IMR-90 (cell line): Measurements from ENCODE around the gene POLRMT. TPM values are rescaled to one million over a fixed set of nuclear protein-coding genes. Genes with fewer than 3 reads are reported as not detected.
"Not testable (repeated sequence)": the region's sequence is repeated elsewhere in the genome, so short reads cannot be mapped to it uniquely, and the experiment has no call there.

Experiments
- ATAC-seq: fragments of 200-7000 bp; cut with Tn5 transposase; 2 replicates; pipeline ENCODE4 v1.9.1; 2020; ENCODE audit warnings: low read depth, mild to moderate bottlenecking, moderate library complexity
- BruUV-seq: library from RNA; stranded (reverse); fragments of 400-500 nt; replicated peaks from 2 replicates; lab custom pipeline; 2021; lab: Mats Ljungman, UMichigan
- CTCF ChIA-PET: fragments of 300-600 bp; formaldehyde crosslinking; extraction: SDS; loops from one replicate; lab custom pipeline; 2021; ENCODE audit warnings: antibody characterized with exemption; lab: Yijun Ruan, JAX
- POLR2A ChIA-PET: fragments of 300-600 bp; sonication (Branson Sonifier 250); formaldehyde crosslinking; loops from one replicate; lab custom pipeline; 2022; ENCODE audit warnings: antibody characterized with exemption; ENCODE audit not compliant: unreplicated experiment; lab: Charles Lee
- DNase-seq: peaks from one replicate; pipeline ENCODE4 v3.0.0; 2013
- H2AFZ ChIP-seq: replicated peaks from 2 replicates; pipeline ENCODE3; 2013; ENCODE audit warnings: low read length, mild to moderate bottlenecking; ENCODE audit not compliant: poor library complexity
- H2AK5ac ChIP-seq: 2 replicates; pipeline ENCODE4 v1.6.1; 2013; ENCODE audit warnings: low read depth, low read length, inconsistent platforms
- H2AK9ac ChIP-seq: replicated peaks from 2 replicates; pipeline ENCODE3; 2013; ENCODE audit warnings: mild to moderate bottlenecking, low read depth, low read length, moderate library complexity; ENCODE audit not compliant: poor library complexity
- H2BK120ac ChIP-seq: 2 replicates; pipeline ENCODE4 v1.6.1; 2013; ENCODE audit warnings: low read depth, low read length, inconsistent platforms
- H2BK15ac ChIP-seq: 3 replicates; pipeline ENCODE4 v1.6.1; 2013; ENCODE audit warnings: low read depth, low read length, inconsistent platforms
- H2BK20ac ChIP-seq: 2 replicates; pipeline ENCODE4 v1.6.1; 2013; ENCODE audit warnings: low read depth, mild to moderate bottlenecking, inconsistent platforms, low read length, moderate library complexity
- H2BK5ac ChIP-seq: 2 replicates; pipeline ENCODE4 v1.6.1; 2013; ENCODE audit warnings: mild to moderate bottlenecking, low read depth, low read length, inconsistent platforms; ENCODE audit not compliant: poor library complexity, severe bottlenecking
- H3K14ac ChIP-seq: replicated peaks from 2 replicates; pipeline ENCODE4 v1.6.1; 2013; ENCODE audit warnings: low read depth, low read length, inconsistent platforms
- H3K18ac ChIP-seq: 2 replicates; pipeline ENCODE4 v1.6.1; 2013; ENCODE audit warnings: low read depth, low read length, control low read depth
- H3K23ac ChIP-seq: 2 replicates; pipeline ENCODE4 v1.6.1; 2013; ENCODE audit warnings: low read depth, low read length, inconsistent platforms
- H3K27ac ChIP-seq: 2 replicates; pipeline ENCODE4 v1.5.1; 2013; ENCODE audit warnings: mild to moderate bottlenecking, control low read depth, low read length; ENCODE audit not compliant: insufficient read depth
- H3K27me3 ChIP-seq: 2 replicates; pipeline ENCODE4 v1.6.1; 2013; ENCODE audit warnings: low read length; ENCODE audit not compliant: control insufficient read depth, insufficient read depth
- H3K36me3 ChIP-seq: 2 replicates; pipeline ENCODE4 v1.6.1; 2013; ENCODE audit warnings: low read length, mixed read lengths; ENCODE audit not compliant: control insufficient read depth, insufficient read depth
- H3K4ac ChIP-seq: 2 replicates; pipeline ENCODE4 v1.6.1; 2013; ENCODE audit warnings: low read depth, low read length, inconsistent platforms
- H3K4me1 ChIP-seq: 2 replicates; pipeline ENCODE4 v1.6.1; 2013; ENCODE audit warnings: low read length, mixed read lengths; ENCODE audit not compliant: control insufficient read depth, insufficient read depth
- H3K4me2 ChIP-seq: 2 replicates; pipeline ENCODE4 v1.6.1; 2013; ENCODE audit warnings: low read depth, mild to moderate bottlenecking, control low read depth, low read length, moderate library complexity
- H3K4me3 ChIP-seq: 2 replicates; pipeline ENCODE4 v1.5.1; 2013; ENCODE audit warnings: low read depth, mild to moderate bottlenecking, control low read depth, low read length, moderate library complexity; ENCODE audit not compliant: insufficient read depth
- H3K56ac ChIP-seq: 2 replicates; pipeline ENCODE4 v1.6.1; 2013; ENCODE audit warnings: low read length, inconsistent platforms; ENCODE audit not compliant: insufficient read depth; ENCODE audit errors: extremely low read depth
- H3K79me1 ChIP-seq, 2 experiments: 2 replicates each; pipeline ENCODE4 v1.6.1; 2013; ENCODE audit warnings: low read length in 2 of 2, inconsistent platforms in 1 of 2, low read depth in 1 of 2
- H3K9ac ChIP-seq: 2 replicates; pipeline ENCODE4 v1.6.1; 2013; ENCODE audit warnings: low read depth, low read length, control low read depth
- H3K9me1 ChIP-seq: 2 replicates; pipeline ENCODE4 v1.6.1; 2013; ENCODE audit warnings: low read length, inconsistent platforms; ENCODE audit not compliant: insufficient read depth
- H3K9me3 ChIP-seq: 2 replicates; pipeline ENCODE4 v1.6.1; 2013; ENCODE audit warnings: low read length; ENCODE audit not compliant: control insufficient read depth, insufficient read depth
- H4K20me1 ChIP-seq: 2 replicates; pipeline ENCODE4 v1.6.1; 2013; ENCODE audit warnings: low read length, inconsistent platforms; ENCODE audit not compliant: insufficient read depth
- H4K5ac ChIP-seq: 2 replicates; pipeline ENCODE4 v1.6.1; 2013; ENCODE audit warnings: mild to moderate bottlenecking, low read depth, low read length, control low read depth
- H4K8ac ChIP-seq, 2 experiments: 2 replicates each; pipeline ENCODE4 v1.6.1; 2013; ENCODE audit warnings: low read depth in 2 of 2, low read length in 2 of 2, control low read depth in 1 of 2, inconsistent platforms in 1 of 2
- H4K91ac ChIP-seq: 2 replicates; pipeline ENCODE4 v1.6.1; 2013; ENCODE audit warnings: low read depth, low read length, inconsistent platforms; ENCODE audit not compliant: insufficient read depth
- WGBS, 2 experiments: methylation state at CpG; one replicate each; pipeline versions ENCODE4 v1.1.5 to v1.1.7; 2013; ENCODE audit warnings: missing lambda C conversion rate in 2 of 2; ENCODE audit not compliant: insufficient read length in 1 of 2; ENCODE audit errors: extremely low coverage in 2 of 2; 5-methylcytosine and 5-hydroxymethylcytosine counted together
- dilution Hi-C: fragments of 300-500 bp; cut with HindIII; formaldehyde crosslinking; loops from one replicate; pipeline ENCODE4 v1.14.3; 2018; ENCODE audit warnings: low sequenced_read_pairs; ENCODE audit not compliant: unreplicated experiment
- in situ Hi-C: fragments of 300-500 bp; cut with MboI; formaldehyde crosslinking; loops from 3 replicates; pipeline ENCODE4 v1.14.3; 2019; ENCODE audit warnings: low sequenced_read_pairs, inconsistent platforms, mixed read lengths
- intact Hi-C: fragments of 100-400 bp; cut with micrococcal nuclease; formaldehyde crosslinking; loops from 2 replicates; pipeline ENCODE4 v1.10.0; 2022
- polyA plus RNA-seq, 3 experiments: library from polyadenylated mRNA; depleted of rRNA; stranded (reverse); fragments of >200 nt; gene quantifications; 2 replicates each; pipeline ENCODE4 v1.2.3, GENCODE V29; 2012; ENCODE audit warnings: low replicate concordance in 1 of 3
- total RNA-seq: library from RNA; depleted of rRNA; stranded (reverse); fragments of >200 nt; gene quantifications from 2 replicates; pipeline ENCODE4 v1.2.3, GENCODE V29; 2012

The POLRMT gene
- total and polyA plus RNA-seq, 2 of the 4 experiments (the other 2 are of a cell fraction) = 9.9 to 29.6 TPM

GRCh38 chr19:629515-629914 lies 3.8 kb downstream of the POLRMT start:
- H3K4me2 ChIP-seq, BruUV-seq, in situ Hi-C loops, H4K5ac ChIP-seq, H2AK5ac ChIP-seq, intact Hi-C loops, H3K27me3 ChIP-seq, DNase-seq, H3K4me3 ChIP-seq, H2BK120ac ChIP-seq, dilution Hi-C loops, H3K14ac ChIP-seq, POLR2A ChIA-PET, H3K4ac ChIP-seq, H3K4me1 ChIP-seq, H2BK5ac ChIP-seq, H3K23ac ChIP-seq, H4K91ac ChIP-seq, ATAC-seq, H3K18ac ChIP-seq, H3K9me3 ChIP-seq, H3K9ac ChIP-seq, H3K9me1 ChIP-seq, H2BK20ac ChIP-seq, CTCF ChIA-PET, H4K20me1 ChIP-seq, H3K27ac ChIP-seq, H4K8ac ChIP-seq, H2AK9ac ChIP-seq, H2BK15ac ChIP-seq, H3K56ac ChIP-seq, H2AFZ ChIP-seq: not testable (repeated sequence)
- 77% methylated on average over 17 of the region's 25 CpGs; no CpG with 5 or more reads in 1 of the 2 experiments for WGBS, 2 experiments
- Histone ChIP-seq H3K79me1 (peaks cover 7 to 33% of the 10 kb centered on the region in 2 experiments; a peak in 3 of 4 replicates), H3K36me3 (peaks cover 19% of the 10 kb centered on the region; the same call in 1 of the 2 replicates)
